HL-60 (cell line): ENCODE data around the gene ZNF746.

Experiments used
- DNase-seq, 2 experiments: peaks; one replicate each; pipeline ENCODE4 v3.0.0-alpha.2; 2010 to 2020; ENCODE audit warnings: low read depth in 1 of 2, low spot score in 1 of 2
- H3K27ac ChIP-seq: fragments of 250-450 bp; sonication (Bioruptor Pico); replicated peaks from 2 replicates; pipeline ENCODE4 v1.5.1; 2020; ENCODE audit warnings: mild to moderate bottlenecking, moderate library complexity
- H3K27me3 ChIP-seq: fragments of 250-450 bp; sonication (Bioruptor Pico); 2 replicates; pipeline ENCODE4 v1.5.1; 2021; ENCODE audit warnings: mild to moderate bottlenecking, moderate library complexity; ENCODE audit not compliant: insufficient read depth, poor library complexity, severe bottlenecking
- H3K4me3 ChIP-seq: replicated peaks from 2 replicates; pipeline ENCODE4 v1.5.1; 2011; ENCODE audit warnings: mild to moderate bottlenecking, control low read depth, low read length; ENCODE audit not compliant: insufficient read depth
- GABPA ChIP-seq: IDR thresholded peaks from 2 replicates; pipeline ENCODE4 v1.6.1; 2012; ENCODE audit warnings: low read depth
- POLR2AphosphoS5 ChIP-seq: IDR thresholded peaks from 2 replicates; pipeline ENCODE4 v1.6.1; 2012; ENCODE audit warnings: low read depth
- SPI1 ChIP-seq: IDR thresholded peaks from 2 replicates; pipeline ENCODE4 v1.6.1; 2012; ENCODE audit warnings: low read depth, mild to moderate bottlenecking, borderline replicate concordance
- TF ChIP-seq, protein P1 (sequence below): IDR thresholded peaks from one replicate; pipeline ENCODE4 v1.5.1; 2011; ENCODE audit warnings: low read length, control low read depth, inconsistent platforms; ENCODE audit not compliant: insufficient read depth
- TF ChIP-seq, protein P2 (sequence below): IDR thresholded peaks from 2 replicates; pipeline ENCODE4 v1.6.1; 2012; ENCODE audit warnings: low read depth; ENCODE audit not compliant: insufficient replicate concordance

Gene ZNF746

DNA sequence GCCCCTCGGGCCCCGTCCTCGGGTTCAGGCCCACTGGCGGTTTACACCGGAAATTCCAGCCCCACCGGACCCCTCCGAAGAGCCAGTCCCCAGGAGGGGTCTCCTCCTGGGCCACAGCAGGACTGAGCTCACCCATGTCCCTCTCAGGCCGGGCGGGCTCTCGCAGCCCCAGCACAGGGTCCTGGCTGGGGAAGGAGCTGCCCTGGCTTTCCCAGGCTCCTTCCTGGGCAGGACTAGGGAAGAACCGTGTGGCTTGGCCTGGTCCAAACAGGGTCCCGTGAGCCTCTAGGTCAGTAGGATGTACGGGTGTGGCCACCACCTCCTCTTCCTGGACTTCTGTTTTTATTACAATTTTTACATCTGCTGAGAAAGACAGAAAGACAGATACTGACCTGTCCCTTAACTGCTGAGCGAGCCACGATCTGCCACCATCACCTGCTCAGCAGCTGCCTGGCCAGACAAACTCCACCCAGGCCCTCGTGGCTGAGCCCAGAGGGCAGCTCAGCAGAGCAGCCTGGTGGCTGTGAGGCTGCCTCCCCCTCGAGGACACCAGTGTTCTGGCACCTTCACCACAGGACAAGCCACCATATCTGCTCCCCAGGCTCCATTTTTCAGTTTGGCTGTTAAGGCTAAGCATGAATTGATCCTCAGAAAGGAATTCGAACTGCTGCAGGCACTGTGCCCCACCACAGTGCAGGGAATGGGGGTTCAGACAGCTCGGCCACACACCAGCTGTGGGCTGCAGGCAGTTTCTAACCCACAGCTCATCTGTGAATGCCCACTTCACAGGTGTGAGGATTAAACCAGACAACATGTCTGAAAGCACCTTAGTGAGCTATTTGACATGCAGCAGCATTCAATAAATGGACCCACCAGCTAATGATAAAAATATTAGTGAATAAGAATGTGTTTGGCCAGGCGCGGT is 22.2 kb downstream of the ZNF746 start:
- H3K27ac ChIP-seq: no peak overlapping the region
- TF ChIP-seq POLR2AphosphoS5: no peak
- TF ChIP-seq, protein P1, sequence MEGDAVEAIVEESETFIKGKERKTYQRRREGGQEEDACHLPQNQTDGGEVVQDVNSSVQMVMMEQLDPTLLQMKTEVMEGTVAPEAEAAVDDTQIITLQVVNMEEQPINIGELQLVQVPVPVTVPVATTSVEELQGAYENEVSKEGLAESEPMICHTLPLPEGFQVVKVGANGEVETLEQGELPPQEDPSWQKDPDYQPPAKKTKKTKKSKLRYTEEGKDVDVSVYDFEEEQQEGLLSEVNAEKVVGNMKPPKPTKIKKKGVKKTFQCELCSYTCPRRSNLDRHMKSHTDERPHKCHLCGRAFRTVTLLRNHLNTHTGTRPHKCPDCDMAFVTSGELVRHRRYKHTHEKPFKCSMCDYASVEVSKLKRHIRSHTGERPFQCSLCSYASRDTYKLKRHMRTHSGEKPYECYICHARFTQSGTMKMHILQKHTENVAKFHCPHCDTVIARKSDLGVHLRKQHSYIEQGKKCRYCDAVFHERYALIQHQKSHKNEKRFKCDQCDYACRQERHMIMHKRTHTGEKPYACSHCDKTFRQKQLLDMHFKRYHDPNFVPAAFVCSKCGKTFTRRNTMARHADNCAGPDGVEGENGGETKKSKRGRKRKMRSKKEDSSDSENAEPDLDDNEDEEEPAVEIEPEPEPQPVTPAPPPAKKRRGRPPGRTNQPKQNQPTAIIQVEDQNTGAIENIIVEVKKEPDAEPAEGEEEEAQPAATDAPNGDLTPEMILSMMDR: no peak
- TF ChIP-seq SPI1: no peak
- no peaks in the 10 kb centered on the region for H3K27me3 ChIP-seq
- DNase-seq: no peak
- no peak overlapping the region for H3K4me3 ChIP-seq

DNA sequence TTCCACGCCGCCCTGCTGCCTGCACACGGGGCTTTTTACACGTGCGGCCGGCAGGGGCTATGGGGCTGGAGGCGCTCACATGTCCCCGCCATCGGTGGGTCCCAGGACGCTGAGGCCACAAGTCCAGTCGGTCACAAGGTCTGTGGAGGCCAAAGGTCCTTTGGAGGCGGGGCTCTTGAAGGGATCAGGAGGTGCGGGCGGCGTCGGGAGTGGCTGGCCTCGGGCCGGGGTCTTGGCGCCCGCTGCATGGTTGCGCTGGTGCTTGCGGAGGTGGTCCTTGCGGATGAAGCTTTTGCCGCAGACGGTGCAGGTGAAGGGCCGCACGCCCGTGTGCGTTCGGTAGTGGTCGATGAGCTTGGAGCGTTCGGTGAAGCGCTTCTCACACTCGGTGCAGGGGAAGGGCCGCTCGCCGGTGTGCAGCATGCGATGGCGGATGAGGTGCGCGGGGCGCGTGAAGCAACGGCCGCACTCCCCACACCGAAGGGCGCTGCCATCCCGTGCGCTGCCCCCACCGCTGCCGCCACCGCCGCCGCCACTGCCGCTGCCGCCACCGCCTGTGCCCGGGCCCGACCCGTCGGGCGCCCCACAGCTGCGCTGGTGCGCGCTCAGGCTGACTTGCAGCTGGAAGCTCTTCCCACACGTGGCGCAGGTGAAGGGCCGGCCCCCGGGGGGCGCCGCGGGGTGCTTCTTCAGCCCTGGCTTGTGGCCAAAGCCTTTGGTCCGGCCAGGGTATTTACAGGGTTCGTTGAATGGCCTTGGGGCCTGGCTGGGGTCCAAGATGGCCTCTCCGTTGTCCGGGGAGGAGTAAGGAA is 23.1 kb downstream of the ZNF746 start:
- no peak for DNase-seq
- Histone ChIP-seq H3K27me3 (no peaks in the 10 kb centered on the region), H3K27ac (no peak overlapping the region), H3K4me3 (no peak overlapping the region)
- no peak for TF ChIP-seq SPI1
- TF ChIP-seq, protein P2, sequence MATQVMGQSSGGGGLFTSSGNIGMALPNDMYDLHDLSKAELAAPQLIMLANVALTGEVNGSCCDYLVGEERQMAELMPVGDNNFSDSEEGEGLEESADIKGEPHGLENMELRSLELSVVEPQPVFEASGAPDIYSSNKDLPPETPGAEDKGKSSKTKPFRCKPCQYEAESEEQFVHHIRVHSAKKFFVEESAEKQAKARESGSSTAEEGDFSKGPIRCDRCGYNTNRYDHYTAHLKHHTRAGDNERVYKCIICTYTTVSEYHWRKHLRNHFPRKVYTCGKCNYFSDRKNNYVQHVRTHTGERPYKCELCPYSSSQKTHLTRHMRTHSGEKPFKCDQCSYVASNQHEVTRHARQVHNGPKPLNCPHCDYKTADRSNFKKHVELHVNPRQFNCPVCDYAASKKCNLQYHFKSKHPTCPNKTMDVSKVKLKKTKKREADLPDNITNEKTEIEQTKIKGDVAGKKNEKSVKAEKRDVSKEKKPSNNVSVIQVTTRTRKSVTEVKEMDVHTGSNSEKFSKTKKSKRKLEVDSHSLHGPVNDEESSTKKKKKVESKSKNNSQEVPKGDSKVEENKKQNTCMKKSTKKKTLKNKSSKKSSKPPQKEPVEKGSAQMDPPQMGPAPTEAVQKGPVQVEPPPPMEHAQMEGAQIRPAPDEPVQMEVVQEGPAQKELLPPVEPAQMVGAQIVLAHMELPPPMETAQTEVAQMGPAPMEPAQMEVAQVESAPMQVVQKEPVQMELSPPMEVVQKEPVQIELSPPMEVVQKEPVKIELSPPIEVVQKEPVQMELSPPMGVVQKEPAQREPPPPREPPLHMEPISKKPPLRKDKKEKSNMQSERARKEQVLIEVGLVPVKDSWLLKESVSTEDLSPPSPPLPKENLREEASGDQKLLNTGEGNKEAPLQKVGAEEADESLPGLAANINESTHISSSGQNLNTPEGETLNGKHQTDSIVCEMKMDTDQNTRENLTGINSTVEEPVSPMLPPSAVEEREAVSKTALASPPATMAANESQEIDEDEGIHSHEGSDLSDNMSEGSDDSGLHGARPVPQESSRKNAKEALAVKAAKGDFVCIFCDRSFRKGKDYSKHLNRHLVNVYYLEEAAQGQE: no peak
- TF ChIP-seq, protein P1: no peak
- no peak for TF ChIP-seq GABPA
- TF ChIP-seq POLR2AphosphoS5: no peak

DNA sequence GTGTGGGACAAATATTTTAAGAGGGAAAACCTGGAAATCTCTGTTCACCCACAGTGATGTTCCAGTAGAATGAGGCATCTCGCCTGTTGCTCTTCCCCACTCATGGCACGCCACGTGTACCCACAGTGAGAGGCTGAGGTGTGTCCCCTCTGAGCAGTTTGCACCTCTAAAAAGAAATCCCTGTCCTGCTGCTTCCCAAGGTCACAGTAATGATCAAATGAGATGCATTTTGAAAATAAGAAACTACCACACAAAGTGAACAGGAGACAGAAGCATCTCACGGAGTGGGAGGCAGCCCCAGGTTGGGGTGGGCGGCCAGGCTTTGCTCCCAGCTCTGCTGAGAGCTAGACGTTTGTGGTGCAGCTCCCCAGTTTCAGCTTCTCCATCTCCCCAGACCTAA is 24.4 kb downstream of the ZNF746 start:
- no peak for DNase-seq
- Histone ChIP-seq H3K27me3 (no peaks in the 10 kb centered on the region), H3K4me3 (no peak overlapping the region), H3K27ac (no peak overlapping the region)
- TF ChIP-seq POLR2AphosphoS5 (no peak), GABPA (no peak), SPI1 (no peak)
- TF ChIP-seq, protein P1: no peak
- TF ChIP-seq, protein P2: no peak
